GM19351 (cell line): ENCODE data around the gene LRBA.

Source experiments
- ATAC-seq: cut with Tn5 transposase; IDR thresholded peaks from one replicate; pipeline ENCODE4 v1.9.1; 2021; ENCODE audit warnings: mild to moderate bottlenecking, moderate library complexity; ENCODE audit not compliant: unreplicated experiment

LRBA gene

GRCh38 chr4:150593996-150594395 lies 421.1 kb downstream of the LRBA start:
- ATAC-seq = no peak

GRCh38 chr4:150591904-150592303 lies 423.2 kb downstream of the LRBA start:
- no peak for ATAC-seq

DNA sequence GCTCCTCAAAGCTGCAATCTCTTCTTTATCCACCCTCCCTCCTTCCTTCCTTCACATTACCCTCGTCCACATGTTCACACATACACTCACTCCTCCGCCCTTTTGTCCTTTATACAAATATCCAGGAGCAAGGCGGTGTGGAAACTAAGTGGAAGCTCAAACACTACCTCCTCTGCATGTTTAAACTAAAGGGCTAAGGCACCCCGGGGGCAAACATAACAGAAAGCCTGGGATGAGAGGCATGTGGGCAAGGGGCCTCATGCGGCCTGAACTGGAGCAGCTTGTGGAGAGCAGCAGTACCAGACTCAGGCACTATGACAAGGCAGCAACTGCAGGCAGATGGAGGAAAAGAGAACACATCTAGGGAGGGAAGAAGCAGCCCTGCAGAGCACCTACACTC lies 423.7 kb downstream of the LRBA start:
- ATAC-seq = no peak

DNA sequence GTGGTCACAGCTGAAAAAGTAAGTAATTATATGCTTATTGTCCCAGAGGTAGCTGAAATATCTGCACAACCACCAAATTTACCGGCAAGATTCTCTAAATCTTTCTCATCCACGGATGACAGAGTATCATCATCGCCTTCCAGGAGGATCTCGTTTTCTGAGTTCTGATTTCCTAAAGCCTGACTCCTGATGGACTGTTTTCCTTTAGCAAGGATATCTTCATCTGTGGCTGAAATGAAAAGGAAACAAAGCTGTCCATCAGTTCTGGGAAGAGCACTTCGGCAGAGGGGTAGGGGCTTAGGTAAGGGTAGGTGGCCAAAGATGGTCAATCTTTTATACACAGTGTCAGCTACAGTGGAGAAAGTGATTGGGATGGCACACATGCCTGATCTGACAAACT lies 424.5 kb downstream of the LRBA start:
- ATAC-seq = no peak

DNA sequence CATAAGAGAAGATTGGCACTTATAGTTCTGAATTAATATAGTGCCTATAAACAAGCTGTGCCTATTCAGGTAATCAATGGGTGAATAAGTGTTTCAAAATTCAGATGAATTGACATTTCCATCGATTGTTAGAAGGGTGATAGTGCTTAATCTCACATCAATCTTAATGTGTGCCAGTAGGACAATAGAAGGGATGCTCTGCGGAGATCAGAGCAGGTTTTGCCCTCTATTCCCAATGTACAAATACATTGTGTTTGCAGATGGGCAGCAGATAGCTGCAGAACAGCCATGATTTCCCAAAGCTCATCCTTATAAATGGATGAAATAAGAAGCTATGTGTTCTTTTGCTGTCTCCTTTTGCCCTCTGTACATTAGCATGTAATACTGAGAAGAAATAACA lies 425.9 kb downstream of the LRBA start:
- ATAC-seq = no peak

DNA sequence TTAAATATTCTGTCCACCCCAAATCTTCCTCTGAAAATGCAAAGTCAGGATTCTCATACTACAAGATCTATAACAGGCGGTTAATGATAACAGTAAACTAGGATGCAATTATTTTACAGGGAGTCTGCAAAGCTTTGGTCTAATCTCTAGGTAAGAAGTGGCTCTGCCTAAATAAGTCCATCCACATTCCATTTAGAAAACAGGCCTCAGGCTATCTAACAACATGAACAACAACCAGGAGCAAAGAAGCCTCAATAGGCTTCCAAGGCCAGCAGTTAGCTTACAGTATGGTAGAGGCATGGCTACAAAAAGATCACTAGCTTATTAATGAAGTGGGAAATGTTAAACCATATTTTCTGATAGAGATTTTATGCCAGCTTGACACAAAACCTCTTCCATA lies 426.8 kb downstream of the LRBA start:
- ATAC-seq = no peak

- no peak for ATAC-seq
Measured at GRCh38 chr4:150586162-150586810, 428.8 kb downstream of the LRBA start.

GRCh38 chr4:150585611-150586010 lies 429.5 kb downstream of the LRBA start:
- no peak for ATAC-seq

GRCh38 chr4:150584111-150584915 lies 430.8 kb downstream of the LRBA start:
- no peak for ATAC-seq

DNA sequence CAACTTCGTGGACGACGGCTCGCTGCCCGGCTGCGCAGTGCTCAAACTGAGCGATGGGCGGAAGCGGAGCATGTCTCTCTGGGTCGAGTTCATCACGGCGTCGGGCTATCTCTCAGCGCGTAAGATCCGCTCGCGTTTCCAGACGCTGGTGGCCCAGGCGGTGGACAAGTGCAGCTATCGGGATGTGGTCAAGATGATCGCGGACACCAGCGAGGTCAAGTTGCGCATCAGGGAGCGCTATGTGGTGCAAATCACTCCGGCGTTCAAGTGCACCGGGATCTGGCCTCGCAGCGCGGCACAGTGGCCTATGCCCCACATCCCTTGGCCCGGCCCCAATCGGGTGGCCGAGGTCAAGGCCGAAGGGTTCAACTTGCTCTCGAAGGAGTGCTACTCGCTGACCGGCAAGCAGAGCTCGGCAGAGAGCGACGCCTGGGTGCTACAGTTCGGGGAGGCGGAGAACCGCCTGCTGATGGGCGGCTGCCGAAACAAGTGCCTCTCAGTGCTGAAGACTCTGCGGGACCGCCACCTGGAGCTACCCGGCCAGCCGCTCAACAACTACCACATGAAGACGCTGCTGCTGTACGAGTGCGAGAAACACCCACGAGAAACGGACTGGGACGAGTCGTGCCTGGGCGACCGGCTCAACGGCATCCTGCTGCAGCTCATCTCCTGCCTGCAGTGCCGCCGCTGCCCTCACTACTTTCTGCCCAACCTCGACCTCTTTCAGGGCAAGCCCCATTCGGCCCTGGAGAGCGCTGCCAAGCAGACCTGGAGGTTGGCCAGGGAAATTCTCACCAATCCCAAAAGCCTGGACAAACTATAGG lies 431.6 kb downstream of the LRBA start:
- ATAC-seq = no peak

DNA sequence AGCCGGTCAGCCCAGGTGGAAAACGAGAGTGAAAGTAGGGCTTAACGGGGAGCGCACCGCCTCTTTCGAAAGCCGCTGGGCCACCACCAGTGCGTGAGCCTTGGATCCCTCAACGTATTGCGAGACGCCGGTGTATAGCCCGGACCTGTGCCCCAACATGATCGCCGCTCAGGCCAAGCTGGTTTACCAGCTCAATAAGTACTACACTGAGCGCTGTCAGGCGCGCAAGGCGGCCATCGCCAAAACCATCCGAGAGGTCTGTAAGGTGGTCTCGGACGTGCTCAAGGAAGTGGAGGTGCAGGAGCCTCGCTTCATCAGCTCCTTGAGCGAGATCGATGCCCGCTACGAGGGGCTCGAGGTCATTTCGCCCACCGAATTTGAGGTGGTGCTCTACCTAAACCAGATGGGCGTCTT lies 432.2 kb downstream of the LRBA start:
- ATAC-seq = no peak

- ATAC-seq = no peak
Measured at GRCh38 chr4:150582146-150582872, 432.8 kb downstream of the LRBA start, which contains the start of gene MAB21L2. TSS of gene MAB21L2 (plus strand) at chr4:150582151. CDS start at chr4:150583030, 879 bp downstream.

- ATAC-seq = no peak
Measured at GRCh38 chr4:150581641-150582051, 433.4 kb downstream of the LRBA start.

DNA sequence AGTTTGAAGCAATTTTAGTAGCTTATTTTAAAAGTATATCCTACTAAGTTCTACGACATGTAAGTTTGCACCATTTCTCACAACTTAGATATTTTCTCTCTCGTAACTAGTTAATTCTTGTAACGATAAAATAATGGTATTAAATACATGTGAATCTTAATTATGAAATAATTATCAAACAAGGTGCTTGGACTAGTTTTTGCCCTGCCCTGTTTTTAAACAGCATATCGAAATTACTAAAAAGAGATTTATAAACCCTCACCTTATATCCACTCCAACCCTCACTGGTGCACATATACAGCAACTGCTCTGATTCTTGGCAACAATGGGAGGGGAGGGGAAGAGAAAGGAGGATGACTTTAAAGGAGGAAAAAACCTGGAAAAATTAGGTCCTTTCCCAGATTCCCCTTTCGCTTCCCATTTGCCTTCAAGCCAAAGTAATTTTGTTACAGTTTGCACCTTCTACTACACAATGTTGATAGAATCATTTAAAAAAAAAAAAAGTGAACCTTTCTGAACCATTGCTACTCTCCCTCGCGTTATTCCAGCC lies 434.0 kb downstream of the LRBA start:
- ATAC-seq = no peak

GRCh38 chr4:150580306-150580705 lies 434.8 kb downstream of the LRBA start:
- no peak for ATAC-seq

GRCh38 chr4:150579551-150580234 lies 435.4 kb downstream of the LRBA start:
- no peak for ATAC-seq

DNA sequence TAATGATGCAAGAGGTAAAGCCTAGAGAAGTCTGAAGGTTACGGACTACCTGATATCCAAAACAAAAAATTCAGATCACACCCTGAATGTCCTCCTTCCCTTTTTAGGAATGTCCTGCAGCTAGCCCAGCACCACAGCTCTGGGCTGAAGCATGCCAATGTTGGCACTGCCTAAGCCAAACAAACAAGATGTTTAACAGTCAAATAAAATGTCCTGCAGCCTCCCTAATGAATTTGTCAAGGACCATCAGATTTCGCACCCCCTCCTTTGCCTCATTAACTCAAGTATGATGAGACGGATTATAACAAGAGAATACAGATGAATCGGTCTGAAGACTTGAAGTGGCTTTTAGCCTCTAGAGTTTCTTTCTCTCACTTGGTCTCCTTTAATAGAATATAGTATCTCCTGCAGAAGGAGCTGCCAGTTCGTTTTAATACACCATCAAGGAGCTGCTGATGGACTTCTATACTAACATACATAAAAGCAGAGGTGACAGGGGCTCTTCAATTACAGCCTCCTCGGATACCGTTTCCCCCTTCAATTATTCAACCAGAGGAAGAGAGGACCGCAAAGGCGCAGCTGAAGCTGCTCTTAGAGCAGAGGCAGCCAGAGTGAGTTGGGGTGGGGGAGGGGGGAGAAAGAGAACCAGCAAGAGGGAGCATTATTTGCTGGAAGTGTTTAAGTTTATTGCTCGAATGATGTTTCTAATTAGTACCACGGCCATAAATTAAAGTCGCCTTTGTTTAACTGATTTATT lies 436.2 kb downstream of the LRBA start:
- no peak for ATAC-seq

GRCh38 chr4:150577796-150578195 lies 437.3 kb downstream of the LRBA start:
- no peak for ATAC-seq

DNA sequence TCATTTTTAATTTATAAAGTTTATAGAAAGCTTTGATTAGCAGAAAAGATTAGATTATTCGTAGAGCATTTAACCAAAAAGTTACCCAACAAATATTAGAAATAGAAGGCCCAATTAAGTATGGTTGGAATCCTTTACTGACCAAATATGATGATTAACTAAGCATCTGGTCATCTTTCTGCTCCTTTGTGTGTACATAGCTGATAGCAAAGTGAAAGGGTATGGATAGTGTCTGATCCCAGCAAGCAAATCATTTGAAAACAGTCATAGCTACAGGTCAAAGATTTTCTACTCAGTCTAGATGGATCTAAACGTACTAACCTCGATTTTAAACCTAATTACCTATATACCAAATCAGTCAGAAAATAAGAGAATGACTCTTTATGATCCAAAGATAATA lies 440.4 kb downstream of the LRBA start:
- ATAC-seq = no peak
